ENCODE measurements around the gene BRD4.

The BRD4 gene

GRCh38 chr19:15210323-15210781 lies 122.0 kb downstream of the BRD4 start:
- Histone ChIP-seq H3K27ac (peak overlapping the region; percentile 88), H3K4me3 (no peak overlapping the region)
- DNase-seq (ENCODE audit: low spot score): peak; percentile 93
- TF ChIP-seq, protein P1, sequence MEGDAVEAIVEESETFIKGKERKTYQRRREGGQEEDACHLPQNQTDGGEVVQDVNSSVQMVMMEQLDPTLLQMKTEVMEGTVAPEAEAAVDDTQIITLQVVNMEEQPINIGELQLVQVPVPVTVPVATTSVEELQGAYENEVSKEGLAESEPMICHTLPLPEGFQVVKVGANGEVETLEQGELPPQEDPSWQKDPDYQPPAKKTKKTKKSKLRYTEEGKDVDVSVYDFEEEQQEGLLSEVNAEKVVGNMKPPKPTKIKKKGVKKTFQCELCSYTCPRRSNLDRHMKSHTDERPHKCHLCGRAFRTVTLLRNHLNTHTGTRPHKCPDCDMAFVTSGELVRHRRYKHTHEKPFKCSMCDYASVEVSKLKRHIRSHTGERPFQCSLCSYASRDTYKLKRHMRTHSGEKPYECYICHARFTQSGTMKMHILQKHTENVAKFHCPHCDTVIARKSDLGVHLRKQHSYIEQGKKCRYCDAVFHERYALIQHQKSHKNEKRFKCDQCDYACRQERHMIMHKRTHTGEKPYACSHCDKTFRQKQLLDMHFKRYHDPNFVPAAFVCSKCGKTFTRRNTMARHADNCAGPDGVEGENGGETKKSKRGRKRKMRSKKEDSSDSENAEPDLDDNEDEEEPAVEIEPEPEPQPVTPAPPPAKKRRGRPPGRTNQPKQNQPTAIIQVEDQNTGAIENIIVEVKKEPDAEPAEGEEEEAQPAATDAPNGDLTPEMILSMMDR (IDR thresholded peaks at IDR 0.05): no peak

- Histone ChIP-seq H3K27ac (peak overlapping the region; percentile 96 to 99), H3K4me3 (peak overlapping the region; percentile 96)
- DNase-seq (ENCODE audit: low spot score): no peak
- TF ChIP-seq, protein P1 (IDR thresholded peaks at IDR 0.05): no peak
Observed at GRCh38 chr19:15201374-15202023, 130.8 kb downstream of the BRD4 start.

- no peak for DNase-seq (ENCODE audit: low spot score)
- TF ChIP-seq, protein P1 (IDR thresholded peaks at IDR 0.05): no peak
- H3K4me3 ChIP-seq: peak within 1 kb of the TSS; percentile 96
- peak within 1 kb of the TSS; percentile 96 to 99 for H3K27ac ChIP-seq
Observed at GRCh38 chr19:15200553-15201364, 131.6 kb downstream of the BRD4 start, which contains the start of gene NOTCH3. Gene NOTCH3 (minus strand): TSS chr19:15200995. CDS start chr19:15200905, 90 bp downstream.

DNA sequence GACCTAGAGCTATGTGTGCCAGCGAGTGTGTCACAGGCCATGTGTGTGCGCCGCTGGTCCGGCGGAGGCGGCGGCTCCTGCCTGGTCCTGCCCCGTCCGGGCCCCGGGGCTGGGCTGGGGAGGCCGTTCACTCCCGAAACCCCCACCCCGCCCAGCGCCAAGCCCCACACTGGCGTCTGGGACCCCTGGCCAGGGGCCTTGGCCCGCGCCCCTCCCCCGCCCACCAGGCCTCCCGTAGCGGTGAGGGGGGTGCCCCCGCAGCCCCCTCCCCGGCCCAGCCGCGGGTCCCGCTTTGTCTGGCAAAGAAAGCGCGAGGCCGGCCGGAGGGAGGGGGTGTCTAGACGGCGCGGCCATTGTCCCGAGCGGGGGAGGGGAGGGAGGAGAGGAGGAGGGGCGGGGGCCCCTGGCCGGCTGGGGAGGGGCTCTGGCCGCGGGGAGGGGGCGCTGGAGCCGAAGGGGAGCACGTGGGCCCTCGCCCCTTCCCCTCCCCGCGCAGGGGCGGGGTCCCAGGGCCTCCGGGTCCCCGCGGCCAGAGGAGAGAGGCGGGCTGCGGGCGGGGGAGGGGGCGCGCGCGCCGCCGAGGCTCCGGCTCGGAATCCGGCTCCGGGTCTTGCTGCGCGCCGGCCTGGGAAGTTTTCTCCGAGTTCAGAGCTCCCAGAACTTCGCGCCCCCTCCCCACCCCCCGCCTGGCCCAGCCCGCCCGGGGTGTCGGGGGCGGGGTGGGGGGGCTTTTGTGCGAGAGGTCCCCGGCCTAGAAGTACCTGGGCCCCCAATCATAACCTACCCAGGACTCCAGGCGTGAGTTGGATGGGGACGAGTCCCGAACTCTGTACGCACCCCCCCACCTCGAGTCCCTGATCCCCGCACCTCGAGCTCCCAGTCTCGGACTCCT lies 132.4 kb downstream of the BRD4 start:
- TF ChIP-seq, protein P1 (IDR thresholded peaks at IDR 0.05): no peak
- Histone ChIP-seq H3K27ac (peak overlapping the region; percentile 96 to 99), H3K4me3 (peak overlapping the region; percentile 96)
- no peak for DNase-seq (ENCODE audit: low spot score)

DNA sequence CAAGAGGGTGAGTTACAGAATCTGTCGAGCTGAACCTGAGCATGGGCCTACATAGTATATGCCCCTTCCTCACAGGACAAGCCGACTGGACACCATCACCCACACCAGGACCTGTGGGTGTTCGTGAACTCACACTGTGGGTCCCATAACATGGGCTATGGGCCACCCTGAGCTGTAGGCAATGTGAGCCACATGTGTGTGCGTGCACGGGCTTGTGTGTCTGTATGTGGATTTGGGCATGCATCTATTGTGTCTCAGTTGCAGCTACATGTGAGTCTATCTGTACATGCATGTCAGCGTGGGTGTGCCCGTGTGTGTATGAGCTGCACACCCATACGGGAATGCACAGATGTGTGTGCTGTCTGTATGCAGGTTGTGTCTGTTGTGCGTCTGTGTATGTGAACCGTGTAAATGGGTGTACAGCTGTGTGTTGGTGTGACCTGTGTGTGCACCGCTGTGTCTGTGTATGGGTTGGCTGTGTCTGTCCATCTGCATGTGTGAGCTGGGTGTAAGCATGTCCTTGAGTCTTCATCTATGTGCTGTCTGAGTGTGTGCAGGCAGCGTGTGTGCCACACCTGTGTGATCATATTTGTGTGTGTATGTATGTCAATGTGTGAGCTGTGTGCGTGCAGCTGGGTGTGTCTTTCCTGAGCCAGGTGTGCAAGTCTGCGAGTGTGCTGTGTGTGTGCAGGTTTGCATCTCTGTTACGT lies 133.2 kb downstream of the BRD4 start:
- H3K27ac ChIP-seq: peak overlapping the region; percentile 98 to 99
- TF ChIP-seq, protein P1 (IDR thresholded peaks at IDR 0.05): no peak
- H3K4me3 ChIP-seq: peak overlapping the region; percentile 96
- DNase-seq (ENCODE audit: low spot score): no peak

DNA sequence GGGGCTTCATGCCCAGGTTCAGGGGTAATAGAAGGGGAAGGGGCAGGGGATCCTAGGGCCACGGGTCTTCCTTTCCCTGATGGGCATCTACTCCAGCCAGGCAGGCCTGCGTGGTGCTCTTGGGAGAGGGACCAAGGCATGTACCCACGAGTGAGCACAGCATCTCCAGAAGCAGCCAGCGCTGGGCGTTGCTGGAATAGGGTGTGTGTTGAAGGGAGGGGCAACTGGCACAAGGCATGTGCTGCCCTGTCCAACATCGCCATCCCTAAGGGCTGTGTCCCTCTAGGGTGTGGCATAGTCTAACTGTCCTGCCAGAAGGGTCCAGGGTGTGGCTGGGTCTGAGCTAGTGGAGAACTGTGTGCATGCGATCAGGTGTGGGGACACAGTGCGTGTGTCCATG lies 134.4 kb downstream of the BRD4 start:
- TF ChIP-seq, protein P1 (IDR thresholded peaks at IDR 0.05): no peak
- Histone ChIP-seq H3K4me3 (peak overlapping the region; percentile 77), H3K27ac (peak overlapping the region; percentile 98 to 99)
- DNase-seq (ENCODE audit: low spot score): no peak

Data from coronary artery (tissue), 2 donors.